ENCODE results near the gene IL1RAPL2. TPM values are rescaled to one million over a fixed set of nuclear protein-coding genes. Genes with fewer than 3 reads are reported as not detected.
"Not testable (repeated sequence)": the region's sequence is repeated elsewhere in the genome, so short reads cannot be mapped to it uniquely, and the experiment has no call there.

The IL1RAPL2 gene
- total RNA-seq, 1 donor from 2014 or later = not detected

DNA sequence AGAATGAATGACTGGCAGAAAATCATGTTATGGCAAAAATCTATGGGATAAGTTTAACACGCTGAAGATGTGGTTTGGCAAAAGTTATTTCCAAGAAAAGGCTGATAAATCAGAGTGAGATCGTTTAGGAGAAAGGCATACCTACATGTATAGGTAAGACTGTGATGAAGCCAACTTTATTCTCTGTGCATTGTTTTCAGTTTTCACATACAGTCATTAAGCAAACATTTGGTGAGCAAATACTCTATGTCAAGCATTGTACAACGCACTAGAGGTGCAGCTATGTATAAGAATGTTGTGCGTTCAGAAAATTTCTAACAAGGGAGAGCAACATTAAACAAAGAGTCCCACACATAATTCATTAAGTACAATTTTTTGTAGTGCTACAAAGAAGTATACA lies 532.8 kb downstream of the IL1RAPL2 start:
- H3K27ac ChIP-seq = no peak overlapping the region
- H3K27me3 ChIP-seq = no peaks in the 10 kb centered on the region
- TF ChIP-seq, protein P1, sequence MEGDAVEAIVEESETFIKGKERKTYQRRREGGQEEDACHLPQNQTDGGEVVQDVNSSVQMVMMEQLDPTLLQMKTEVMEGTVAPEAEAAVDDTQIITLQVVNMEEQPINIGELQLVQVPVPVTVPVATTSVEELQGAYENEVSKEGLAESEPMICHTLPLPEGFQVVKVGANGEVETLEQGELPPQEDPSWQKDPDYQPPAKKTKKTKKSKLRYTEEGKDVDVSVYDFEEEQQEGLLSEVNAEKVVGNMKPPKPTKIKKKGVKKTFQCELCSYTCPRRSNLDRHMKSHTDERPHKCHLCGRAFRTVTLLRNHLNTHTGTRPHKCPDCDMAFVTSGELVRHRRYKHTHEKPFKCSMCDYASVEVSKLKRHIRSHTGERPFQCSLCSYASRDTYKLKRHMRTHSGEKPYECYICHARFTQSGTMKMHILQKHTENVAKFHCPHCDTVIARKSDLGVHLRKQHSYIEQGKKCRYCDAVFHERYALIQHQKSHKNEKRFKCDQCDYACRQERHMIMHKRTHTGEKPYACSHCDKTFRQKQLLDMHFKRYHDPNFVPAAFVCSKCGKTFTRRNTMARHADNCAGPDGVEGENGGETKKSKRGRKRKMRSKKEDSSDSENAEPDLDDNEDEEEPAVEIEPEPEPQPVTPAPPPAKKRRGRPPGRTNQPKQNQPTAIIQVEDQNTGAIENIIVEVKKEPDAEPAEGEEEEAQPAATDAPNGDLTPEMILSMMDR (IDR thresholded peaks at IDR 0.05) = no peak
- DNase-seq (ENCODE audit: low spot score in 2 of 2) = no peak
- intact Hi-C loops (cut with DNase I) = no loop called here
- H3K9me3 ChIP-seq = no peaks in the 10 kb centered on the region
- no peaks in the 10 kb centered on the region for H3K36me3 ChIP-seq
- no peaks in the 10 kb centered on the region for H3K4me1 ChIP-seq
- no peak overlapping the region for H3K4me3 ChIP-seq

DNA sequence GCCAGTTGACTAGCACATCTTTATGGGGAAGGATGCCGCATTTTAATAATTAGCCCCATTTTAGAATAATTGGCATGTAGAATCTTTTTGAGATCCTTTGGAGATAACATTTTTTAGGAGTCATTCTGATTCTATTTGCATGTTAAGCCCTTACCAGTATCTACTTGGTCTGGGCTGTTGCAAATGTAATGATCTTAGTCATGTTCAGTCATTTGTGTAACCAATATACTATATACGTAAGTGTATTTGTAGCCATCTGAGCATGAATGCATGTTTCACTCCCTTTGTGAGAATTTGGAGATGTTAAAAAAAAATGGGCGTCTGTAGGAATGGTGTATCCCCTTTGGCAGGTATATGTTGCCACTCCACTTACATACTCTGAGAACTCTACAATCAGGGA lies 535.4 kb downstream of the IL1RAPL2 start:
- Histone ChIP-seq H3K27ac (no peak overlapping the region), H3K4me1 (no peaks in the 10 kb centered on the region), H3K27me3 (no peaks in the 10 kb centered on the region), H3K36me3 (no peaks in the 10 kb centered on the region), H3K9me3 (no peaks in the 10 kb centered on the region), H3K4me3 (no peak overlapping the region)
- TF ChIP-seq, protein P1 (IDR thresholded peaks at IDR 0.05) = no peak
- no peak for DNase-seq (ENCODE audit: low spot score in 2 of 2)
- intact Hi-C loops (cut with DNase I) = no loop called here

DNA sequence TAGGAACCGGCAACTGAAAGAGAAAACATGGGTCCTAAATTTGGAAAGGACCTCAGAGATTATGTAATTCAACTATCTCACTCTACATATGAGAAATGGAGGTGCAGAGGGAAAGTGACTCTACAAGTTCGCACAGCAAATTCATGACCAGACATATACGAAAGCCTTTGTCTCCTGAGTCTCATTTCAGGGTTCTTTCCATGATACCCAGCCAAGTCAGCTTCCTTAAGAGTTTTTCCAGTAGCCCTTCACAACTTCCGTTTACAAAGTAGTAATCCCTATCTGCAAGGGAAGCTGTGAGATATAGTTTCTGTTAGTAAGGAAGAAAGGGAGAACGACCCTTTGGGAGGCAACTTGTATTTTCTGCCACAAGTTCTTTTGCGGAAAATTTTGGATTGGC lies 543.9 kb downstream of the IL1RAPL2 start:
- Histone ChIP-seq H3K4me1 (no peaks in the 10 kb centered on the region), H3K27ac (no peak overlapping the region), H3K9me3 (no peaks in the 10 kb centered on the region), H3K4me3 (no peak overlapping the region), H3K36me3 (no peaks in the 10 kb centered on the region), H3K27me3 (no peaks in the 10 kb centered on the region)
- DNase-seq (ENCODE audit: low spot score in 2 of 2) = no peak
- intact Hi-C loops (cut with DNase I) = no loop called here
- TF ChIP-seq, protein P1 (IDR thresholded peaks at IDR 0.05) = no peak

DNA sequence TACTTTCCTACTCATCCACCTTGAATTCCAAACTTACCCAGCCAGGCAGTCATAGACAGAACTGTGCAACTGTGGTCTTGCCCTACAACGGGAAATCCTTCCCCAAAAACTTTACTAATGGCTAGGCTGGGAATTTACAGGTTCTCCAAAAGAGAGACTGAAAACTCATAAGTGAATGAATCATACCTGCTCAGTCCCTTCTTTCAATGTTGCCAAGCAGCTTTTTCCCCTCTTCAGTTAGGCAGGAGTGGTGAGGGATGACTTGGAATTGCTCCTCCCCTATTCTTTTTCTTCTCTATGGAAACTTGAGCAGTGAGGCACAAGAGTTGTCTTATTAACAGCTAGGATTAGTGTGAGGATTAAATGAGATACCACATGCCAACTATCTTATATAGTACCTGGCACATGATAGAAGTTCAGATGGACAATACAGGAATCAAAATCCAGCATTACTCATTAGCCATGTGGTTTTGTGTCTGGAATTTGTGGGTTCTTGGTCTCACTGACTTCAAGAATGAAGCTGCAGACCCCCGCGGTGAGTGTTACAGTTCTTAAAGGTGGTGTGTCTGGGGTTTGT lies 548.6 kb downstream of the IL1RAPL2 start:
- H3K4me1 ChIP-seq = no peaks in the 10 kb centered on the region
- no peak overlapping the region for H3K27ac ChIP-seq
- TF ChIP-seq, protein P1 (IDR thresholded peaks at IDR 0.05) = no peak
- DNase-seq (ENCODE audit: low spot score in 2 of 2) = no peak
- H3K27me3 ChIP-seq = no peaks in the 10 kb centered on the region
- no peak overlapping the region for H3K4me3 ChIP-seq
- no peaks in the 10 kb centered on the region for H3K36me3 ChIP-seq
- intact Hi-C loops (cut with DNase I) = no loop called here
- no peaks in the 10 kb centered on the region for H3K9me3 ChIP-seq

- H3K27ac ChIP-seq; H3K4me3 ChIP-seq; H3K4me1 ChIP-seq; H3K27me3 ChIP-seq; intact Hi-C loops (cut with DNase I); DNase-seq (ENCODE audit: low spot score in 2 of 2); H3K36me3 ChIP-seq; H3K9me3 ChIP-seq: not testable (repeated sequence)
Measured at GRCh38 chrX:105115596-105116320, 549.8 kb downstream of the IL1RAPL2 start.

DNA sequence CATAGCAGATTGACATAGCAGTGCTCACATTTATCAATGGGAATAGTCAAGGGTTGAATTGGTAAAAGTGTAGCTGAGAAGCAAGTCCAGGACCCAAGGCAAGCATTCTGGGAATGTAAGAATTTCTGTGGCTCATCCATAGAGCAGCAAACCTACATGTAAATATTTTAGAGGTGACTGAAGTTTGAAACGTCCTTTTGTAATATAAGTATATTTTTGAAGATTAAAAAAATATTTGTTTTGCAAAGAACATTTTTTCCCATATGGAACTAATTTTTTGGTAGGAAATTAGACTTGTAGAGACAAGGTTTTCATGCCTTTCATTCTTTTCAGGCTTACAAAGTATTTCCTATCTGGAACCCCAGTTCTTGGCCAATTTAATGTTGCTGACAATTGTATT lies 550.5 kb downstream of the IL1RAPL2 start:
- no peaks in the 10 kb centered on the region for H3K4me1 ChIP-seq
- no peaks in the 10 kb centered on the region for H3K9me3 ChIP-seq
- DNase-seq (ENCODE audit: low spot score in 2 of 2) = no peak
- TF ChIP-seq, protein P1 (IDR thresholded peaks at IDR 0.05) = no peak
- H3K27ac ChIP-seq = no peak overlapping the region
- intact Hi-C loops (cut with DNase I) = no loop called here
- no peak overlapping the region for H3K4me3 ChIP-seq
- no peaks in the 10 kb centered on the region for H3K27me3 ChIP-seq
- no peaks in the 10 kb centered on the region for H3K36me3 ChIP-seq
